ENCODE data around the gene ERAS. TPM values are rescaled to one million over a fixed set of nuclear protein-coding genes. Genes with fewer than 3 reads are reported as not detected.

Gene ERAS
- total RNA-seq, 2 donors from 2014 or later: not detected

- H3K36me3 ChIP-seq: no peaks in the 10 kb centered on the region
- DNase-seq (ENCODE audit: low spot score): no peak
- H3K27me3 ChIP-seq: no peaks in the 10 kb centered on the region
- no peak overlapping the region for H3K4me3 ChIP-seq
- no peaks in the 10 kb centered on the region for H3K9me3 ChIP-seq
- H3K27ac ChIP-seq: no peak overlapping the region
- no peaks in the 10 kb centered on the region for H3K4me1 ChIP-seq
- no peak for TF ChIP-seq CTCF (IDR thresholded peaks at IDR 0.05)
These were observed 39.3 kb upstream of the ERAS start for GRCh38 chrX:48786825-48787504.

DNA sequence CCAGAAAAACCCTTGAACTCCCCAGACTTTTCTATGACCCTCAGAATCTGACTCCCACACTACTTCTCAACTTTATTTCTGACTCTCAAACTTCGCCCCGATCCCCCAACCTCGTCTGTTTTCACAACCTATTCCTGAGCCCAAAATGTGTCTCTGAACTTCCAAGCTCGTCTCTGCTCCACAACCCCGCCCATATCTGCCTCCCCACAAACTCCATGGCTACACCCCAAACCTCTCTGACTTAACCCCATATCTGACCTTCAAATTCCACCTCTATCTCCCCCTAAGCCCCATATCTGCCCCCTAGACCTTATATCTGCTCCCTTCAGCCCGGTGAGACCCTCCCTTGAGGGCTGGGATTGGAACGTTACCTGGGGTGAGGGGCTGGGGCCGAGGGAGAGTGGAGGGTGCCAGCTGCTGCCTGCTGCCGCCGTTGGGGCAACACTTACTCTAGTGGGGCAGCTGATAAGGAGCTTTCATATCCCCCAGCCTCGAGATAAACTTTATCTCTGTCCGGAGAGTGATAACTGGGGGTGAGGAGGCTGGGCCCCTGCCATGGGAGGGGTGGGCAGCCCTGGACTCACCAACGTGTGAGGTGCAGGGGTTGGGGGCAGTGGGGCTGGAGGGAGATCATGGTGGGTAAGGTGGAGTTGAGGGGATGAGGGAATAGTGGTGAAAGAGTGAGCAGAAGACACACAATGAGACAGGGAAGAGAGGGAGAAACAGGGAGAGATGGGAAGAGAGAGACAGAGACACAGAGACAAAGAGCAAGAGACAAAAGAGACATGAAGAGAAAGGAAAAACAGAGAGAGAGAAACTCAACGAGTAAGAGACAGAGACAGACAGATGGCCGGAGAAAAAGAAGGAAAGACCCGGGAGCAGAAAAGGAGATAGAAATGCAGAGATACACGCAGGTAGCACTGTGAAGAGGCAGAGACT, 38.5 kb upstream of the ERAS start:
- Histone ChIP-seq H3K27ac (no peak overlapping the region), H3K36me3 (no peaks in the 10 kb centered on the region), H3K27me3 (no peaks in the 10 kb centered on the region), H3K9me3 (no peaks in the 10 kb centered on the region), H3K4me1 (no peaks in the 10 kb centered on the region), H3K4me3 (no peak overlapping the region)
- DNase-seq (ENCODE audit: low spot score): no peak
- no peak for TF ChIP-seq CTCF (IDR thresholded peaks at IDR 0.05)

- H3K9me3 ChIP-seq: no peaks in the 10 kb centered on the region
- H3K4me3 ChIP-seq: no peak overlapping the region
- no peaks in the 10 kb centered on the region for H3K4me1 ChIP-seq
- no peaks in the 10 kb centered on the region for H3K27me3 ChIP-seq
- H3K36me3 ChIP-seq: no peaks in the 10 kb centered on the region
- no peak for DNase-seq (ENCODE audit: low spot score)
- no peak for TF ChIP-seq CTCF (IDR thresholded peaks at IDR 0.05)
- no peak overlapping the region for H3K27ac ChIP-seq
These were observed 36.7 kb upstream of the ERAS start for GRCh38 chrX:48789366-48790220.

DNA sequence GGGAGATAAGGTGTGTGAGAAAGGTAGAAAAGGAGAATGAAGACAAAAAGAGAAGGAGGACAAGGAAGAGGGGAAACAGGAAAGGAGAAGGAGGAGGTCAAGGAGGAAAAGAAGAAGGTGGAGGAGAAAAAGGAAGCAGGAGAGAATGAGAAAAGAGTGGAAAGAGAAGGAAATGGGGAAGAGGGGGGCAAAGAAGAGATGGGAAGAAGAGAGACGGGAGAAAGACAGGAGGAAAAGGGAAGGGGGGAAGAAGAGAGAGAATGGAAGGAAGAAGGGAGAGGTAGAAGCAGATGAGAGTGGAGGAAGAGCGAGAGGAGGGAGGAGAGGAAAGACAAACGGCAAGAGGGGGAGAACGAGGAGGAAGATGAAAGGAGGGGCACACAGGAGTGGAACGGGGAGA, 35.8 kb upstream of the ERAS start:
- Histone ChIP-seq H3K27me3 (no peaks in the 10 kb centered on the region), H3K27ac (no peak overlapping the region), H3K36me3 (no peaks in the 10 kb centered on the region), H3K4me1 (no peaks in the 10 kb centered on the region), H3K4me3 (no peak overlapping the region), H3K9me3 (no peaks in the 10 kb centered on the region)
- DNase-seq (ENCODE audit: low spot score): no peak
- no peak for TF ChIP-seq CTCF (IDR thresholded peaks at IDR 0.05)

- no peaks in the 10 kb centered on the region for H3K9me3 ChIP-seq
- no peaks in the 10 kb centered on the region for H3K36me3 ChIP-seq
- H3K4me1 ChIP-seq: no peaks in the 10 kb centered on the region
- H3K4me3 ChIP-seq: no peak overlapping the region
- no peak for TF ChIP-seq CTCF (IDR thresholded peaks at IDR 0.05)
- H3K27ac ChIP-seq: no peak overlapping the region
- no peaks in the 10 kb centered on the region for H3K27me3 ChIP-seq
- no peak for DNase-seq (ENCODE audit: low spot score)
These were observed 35.1 kb upstream of the ERAS start for GRCh38 chrX:48791063-48791820.
